DMS53 (cell line): ENCODE measurements around the gene PRR18.

ENCODE experiments used
- DNase-seq: peaks from one replicate; lab custom pipeline; 2025; lab: John Stamatoyannopoulos, UW

The PRR18 gene

GRCh38 chr6:166305562-166306117 is 2.6 kb downstream of the PRR18 start:
- DNase-seq = peak; percentile 53

DNA sequence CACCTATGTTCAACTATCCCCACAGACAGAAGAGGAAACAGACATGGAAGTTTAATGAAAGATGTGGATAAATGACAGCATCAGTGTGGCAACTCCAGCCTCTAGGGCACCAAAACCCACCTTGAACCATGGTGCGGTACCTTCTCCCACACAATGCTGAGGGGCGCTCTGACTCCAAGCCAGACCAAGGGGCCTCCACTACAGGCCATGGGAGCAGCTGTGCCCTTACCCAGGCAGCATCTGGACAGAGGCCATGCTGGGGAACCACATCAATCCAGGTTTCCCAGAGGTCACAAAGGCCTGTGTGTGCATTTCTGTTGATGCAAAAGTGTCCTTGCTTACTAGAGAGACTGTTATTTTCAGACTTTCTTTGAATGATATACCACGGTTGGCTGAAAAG is 4.1 kb downstream of the PRR18 start:
- no peak for DNase-seq

GRCh38 chr6:166301611-166302529 is 6.3 kb downstream of the PRR18 start:
- DNase-seq = no peak

GRCh38 chr6:166300357-166300987 is 7.7 kb downstream of the PRR18 start:
- DNase-seq = no peak

DNA sequence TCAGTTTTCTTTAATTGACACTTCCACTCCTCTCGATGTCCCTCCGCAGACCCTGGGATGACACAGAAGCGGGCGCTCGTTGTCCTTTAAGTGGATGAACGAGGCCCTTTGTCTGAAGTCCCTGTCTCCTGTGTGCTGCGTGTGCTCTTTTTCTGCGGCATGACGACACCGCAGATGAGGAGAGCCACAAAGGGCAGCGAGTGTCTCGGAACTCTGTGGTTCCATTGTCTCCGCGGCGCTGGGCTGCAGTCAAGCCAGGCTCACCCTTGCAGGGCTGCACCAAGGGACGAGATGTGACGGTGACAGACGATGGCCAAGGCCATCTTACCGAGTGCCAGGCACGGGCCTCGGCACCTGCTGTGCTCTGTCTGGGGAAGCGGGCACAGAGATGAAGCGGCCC is 10.6 kb downstream of the PRR18 start:
- no peak for DNase-seq

GRCh38 chr6:166296035-166296883 is 11.9 kb downstream of the PRR18 start:
- DNase-seq = no peak

DNA sequence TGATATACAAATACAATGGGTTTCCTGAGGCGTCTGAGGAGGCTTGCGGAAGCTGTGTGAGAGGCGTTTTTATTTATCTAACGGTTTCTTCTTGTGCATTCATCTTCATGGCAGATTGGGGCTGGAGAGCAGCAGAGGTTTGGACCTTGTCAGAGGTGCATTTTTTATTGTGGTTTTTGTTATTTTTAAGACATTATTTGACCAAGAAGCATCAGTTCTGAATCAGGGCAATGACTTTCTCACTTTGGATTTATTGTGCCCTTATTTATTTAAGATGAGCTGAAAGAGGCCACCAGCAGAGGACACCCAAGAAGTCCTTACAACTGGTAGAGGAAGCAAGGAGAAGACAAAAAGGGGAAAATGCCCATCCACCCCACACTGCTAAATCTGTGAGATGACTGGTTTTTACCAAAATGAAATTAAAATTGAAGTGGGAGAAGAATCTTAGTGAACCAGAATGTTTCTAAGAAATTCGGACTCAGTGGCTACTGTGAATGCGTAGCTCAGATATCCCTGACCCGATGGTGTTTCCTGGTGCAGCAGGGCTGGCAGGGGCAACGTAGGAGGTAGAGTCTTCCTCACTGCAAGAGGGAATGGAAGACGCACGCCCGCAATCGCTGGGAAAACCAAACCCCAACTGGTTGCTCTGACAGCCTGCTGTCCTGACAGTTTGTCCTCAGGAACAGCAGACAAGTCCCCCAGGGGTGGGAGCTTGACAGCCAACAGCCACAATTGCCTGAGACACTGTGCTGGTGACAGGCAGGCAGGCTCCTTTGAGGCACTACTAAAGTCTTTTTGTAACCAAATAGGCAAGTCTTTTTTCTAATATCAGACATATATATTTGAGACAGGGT is 14.2 kb downstream of the PRR18 start:
- no peak for DNase-seq

- DNase-seq = peak; percentile 7
These were observed 18.8 kb downstream of the PRR18 start for GRCh38 chr6:166289207-166290060.

- DNase-seq = peak; percentile 79
These were observed 21.3 kb downstream of the PRR18 start for GRCh38 chr6:166286839-166287271.

DNA sequence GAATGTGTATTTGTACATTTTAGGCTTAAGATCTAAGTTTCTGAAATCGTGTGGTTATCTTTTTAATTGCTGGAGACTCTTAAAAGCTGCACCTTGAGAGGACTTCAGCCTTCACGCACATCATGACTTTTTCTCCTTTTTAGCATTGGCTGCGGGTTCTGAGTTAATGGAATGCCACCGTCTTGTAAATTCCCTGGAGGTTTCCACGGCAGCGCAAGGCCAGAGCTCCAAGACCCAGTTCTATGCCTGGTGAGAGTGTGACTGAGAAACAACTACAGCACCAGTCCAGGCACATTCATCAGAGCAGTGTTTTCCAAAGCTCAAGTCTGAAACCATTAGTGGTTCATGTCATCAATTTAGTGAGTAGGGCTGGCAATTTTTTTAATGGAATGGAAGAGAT is 23.0 kb downstream of the PRR18 start:
- no peak for DNase-seq

GRCh38 chr6:166284640-166285039 is 23.6 kb downstream of the PRR18 start:
- DNase-seq = no peak

GRCh38 chr6:166282394-166283032 is 25.7 kb downstream of the PRR18 start:
- no peak for DNase-seq

DNA sequence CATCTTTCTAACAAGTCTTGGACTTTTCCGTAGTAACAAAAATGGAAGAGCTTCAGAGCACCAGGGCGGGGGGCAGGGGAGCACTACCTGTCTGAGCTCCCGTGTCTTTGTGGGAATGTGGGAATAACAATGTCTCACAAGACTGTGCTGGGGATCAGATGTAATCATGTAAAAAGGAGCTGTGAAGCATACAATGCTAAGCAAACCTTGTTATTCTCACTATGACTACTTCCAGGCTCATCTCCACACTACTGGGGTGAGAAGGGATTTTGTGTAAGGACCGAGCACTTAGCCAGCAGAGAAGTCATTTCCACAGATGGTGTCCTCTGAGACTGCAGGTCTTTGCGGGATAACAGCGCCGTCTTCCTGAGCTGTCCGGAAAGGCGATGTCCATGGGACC is 27.1 kb downstream of the PRR18 start:
- DNase-seq = no peak

- no peak for DNase-seq
These were observed 28.9 kb downstream of the PRR18 start for GRCh38 chr6:166279393-166279679.

GRCh38 chr6:166278579-166279392 is 29.4 kb downstream of the PRR18 start:
- DNase-seq = no peak

DNA sequence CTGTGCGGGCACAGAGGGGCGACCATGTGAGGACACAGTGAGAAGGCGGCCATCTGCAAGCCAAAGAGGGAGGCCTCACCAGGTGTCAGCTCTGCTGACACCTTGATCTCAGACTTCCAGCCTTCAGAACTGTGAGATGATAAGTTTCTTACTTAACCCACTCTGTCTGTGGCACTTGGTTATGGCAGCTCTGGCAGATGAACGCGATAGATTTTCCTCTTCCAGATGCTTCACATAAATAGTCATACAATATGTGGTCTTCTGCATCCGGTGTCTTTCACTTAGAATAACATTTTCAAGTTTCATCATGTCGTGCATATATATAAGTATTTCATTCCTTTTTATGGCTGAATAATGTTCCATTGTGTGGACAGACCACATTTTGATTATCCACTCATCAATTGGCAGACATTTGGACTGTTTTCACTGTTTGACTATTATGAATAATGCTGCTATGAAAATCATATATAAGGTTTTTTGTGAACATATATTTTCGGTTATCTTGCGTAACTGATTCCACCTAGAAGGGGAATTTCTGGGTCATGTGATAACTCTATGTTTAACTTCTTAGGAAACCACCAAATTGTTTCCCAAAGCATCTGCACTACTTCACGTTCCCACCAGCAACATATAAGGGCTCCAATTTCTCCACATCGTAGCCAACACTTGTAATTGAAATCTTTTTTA is 30.2 kb downstream of the PRR18 start:
- no peak for DNase-seq

DNA sequence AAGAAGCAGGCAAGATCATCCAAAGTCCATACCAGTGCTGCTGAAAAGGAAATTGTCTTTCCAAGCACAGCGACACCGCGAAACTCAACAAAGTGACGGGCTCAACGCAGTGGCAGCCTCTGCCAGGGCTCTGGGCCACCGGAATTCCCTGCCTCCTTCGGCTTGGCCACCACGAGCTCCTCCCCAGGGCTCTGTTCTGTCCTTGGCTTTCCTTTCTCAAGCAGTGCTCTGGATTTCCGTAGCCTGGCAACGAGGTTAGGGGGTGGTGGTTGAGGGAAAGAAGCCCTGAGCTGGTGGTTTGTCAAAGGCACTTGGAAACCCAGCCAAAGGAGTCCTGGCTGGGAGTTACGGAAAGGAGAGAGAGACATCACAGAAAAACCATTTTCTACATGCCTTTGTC is 31.2 kb downstream of the PRR18 start:
- DNase-seq = no peak

DNA sequence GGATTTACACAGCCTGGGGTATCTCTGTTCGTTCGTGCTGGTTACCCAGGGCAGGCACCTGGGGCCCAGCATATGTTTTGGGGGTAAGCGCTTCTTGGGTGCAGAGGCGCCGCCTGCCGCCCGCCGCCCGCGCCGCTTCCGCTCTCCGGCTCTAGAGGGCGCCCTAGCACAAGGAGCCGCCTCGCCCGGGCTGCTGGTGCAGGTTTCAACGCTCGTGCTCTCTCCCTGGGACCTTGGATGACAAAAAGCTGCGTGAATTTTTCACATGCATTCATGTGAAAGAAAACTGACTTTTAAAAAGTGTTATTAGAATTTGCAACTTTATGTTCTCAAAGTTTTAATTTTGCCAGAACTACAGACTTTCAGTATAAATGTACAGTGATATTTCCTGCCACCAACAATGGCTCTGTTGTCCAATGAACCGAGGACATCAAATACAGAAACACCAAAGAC is 32.5 kb downstream of the PRR18 start:
- peak; percentile 66 for DNase-seq
